ENCODE results near the gene POLR3E.

POLR3E gene

GRCh38 chr16:22260490-22260889 lies 36.7 kb upstream of the POLR3E start:
- DNase-seq (ENCODE audit: low read depth): no peak

GRCh38 chr16:22262460-22262859 lies 34.7 kb upstream of the POLR3E start:
- DNase-seq (ENCODE audit: low read depth): no peak
- no peak overlapping the region for H3K4me3 ChIP-seq (ENCODE audit: low read length)
- no peak for TF ChIP-seq CTCF (IDR thresholded peaks at IDR 0.05; ENCODE audit: insufficient read depth, low read depth, low read length, missing control alignments)

More at GRCh38 chr16:22260490-22260889, 36.7 kb upstream of the POLR3E start:
- H3K4me3 ChIP-seq (ENCODE audit: low read length): no peak overlapping the region
- no peak for TF ChIP-seq CTCF (IDR thresholded peaks at IDR 0.05; ENCODE audit: insufficient read depth, low read depth, low read length, missing control alignments)

GRCh38 chr16:22264786-22265185 lies 32.4 kb upstream of the POLR3E start:
- TF ChIP-seq CTCF (IDR thresholded peaks at IDR 0.05; ENCODE audit: insufficient read depth, low read depth, low read length, missing control alignments): no peak
- DNase-seq (ENCODE audit: low read depth): peak; percentile 36
- H3K4me3 ChIP-seq (ENCODE audit: low read length): no peak overlapping the region

GRCh38 chr16:22265351-22265750 lies 31.9 kb upstream of the POLR3E start:
- no peak overlapping the region for H3K4me3 ChIP-seq (ENCODE audit: low read length)
- no peak for DNase-seq (ENCODE audit: low read depth)
- no peak for TF ChIP-seq CTCF (IDR thresholded peaks at IDR 0.05; ENCODE audit: insufficient read depth, low read depth, low read length, missing control alignments)

- no peak overlapping the region for H3K4me3 ChIP-seq (ENCODE audit: low read length)
- DNase-seq (ENCODE audit: low read depth): no peak
- no peak for TF ChIP-seq CTCF (IDR thresholded peaks at IDR 0.05; ENCODE audit: insufficient read depth, low read depth, low read length, missing control alignments)
These were observed 30.7 kb upstream of the POLR3E start for GRCh38 chr16:22266546-22266945.

GRCh38 chr16:22267764-22268163 lies 29.4 kb upstream of the POLR3E start:
- H3K4me3 ChIP-seq (ENCODE audit: low read length): no peak overlapping the region
- no peak for DNase-seq (ENCODE audit: low read depth)
- TF ChIP-seq CTCF (IDR thresholded peaks at IDR 0.05; ENCODE audit: insufficient read depth, low read depth, low read length, missing control alignments): no peak

- TF ChIP-seq CTCF (IDR thresholded peaks at IDR 0.05; ENCODE audit: insufficient read depth, low read depth, low read length, missing control alignments): no peak
- no peak overlapping the region for H3K4me3 ChIP-seq (ENCODE audit: low read length)
- DNase-seq (ENCODE audit: low read depth): no peak
These were observed 26.7 kb upstream of the POLR3E start for GRCh38 chr16:22270525-22270924.
